Fibroblast of lung (primary cell): ENCODE results near the gene NT5DC1. TPM values are rescaled to one million over a fixed set of nuclear protein-coding genes. Genes with fewer than 3 reads are reported as not detected.
A peak's percentile ranks its signal among the peaks of the same experiment; 100 is the strongest.

Source experiments
- DNase-seq, 2 donors: peaks; one replicate each; pipeline versions ENCODE4 v3.0.0 to v3.0.0-alpha.2; 2010; ENCODE audit warnings: low read depth in 2 of 2
- H2AFZ ChIP-seq: 2 replicates; pipeline ENCODE4 v1.5.1; 2012; ENCODE audit warnings: low read length, control low read depth, inconsistent platforms
- H3K27ac ChIP-seq: 2 replicates; pipeline ENCODE4 v1.5.1; 2011; ENCODE audit warnings: low read length, control low read depth; ENCODE audit not compliant: insufficient read depth
- H3K27me3 ChIP-seq: 2 replicates; pipeline ENCODE4 v1.5.1; 2011; ENCODE audit warnings: mild to moderate bottlenecking, low read length; ENCODE audit not compliant: control insufficient read depth, insufficient read depth
- H3K36me3 ChIP-seq: 2 replicates; pipeline ENCODE4 v1.5.1; 2011; ENCODE audit warnings: low read length; ENCODE audit not compliant: control insufficient read depth, insufficient read depth
- H3K4me1 ChIP-seq: 2 replicates; pipeline ENCODE4 v1.5.1; 2011; ENCODE audit warnings: low read length; ENCODE audit not compliant: control insufficient read depth, insufficient read depth; ENCODE audit errors: extremely low read depth
- H3K4me2 ChIP-seq: 2 replicates; pipeline ENCODE4 v1.5.1; 2011; ENCODE audit warnings: low read length, control low read depth; ENCODE audit not compliant: insufficient read depth; ENCODE audit errors: extremely low read depth
- H3K4me3 ChIP-seq, 4 experiments: fragments of 200-600 bp in 1 of 4; sonication (generic) in 1 of 4; replicated peaks in 1 of 4; 2 replicates each; pipeline ENCODE4 v1.5.1; 2011 to 2016; ENCODE audit warnings: low read length in 4 of 4, low read depth in 3 of 4, mild to moderate bottlenecking in 3 of 4, control low read depth in 2 of 4, inconsistent platforms in 1 of 4, mixed read lengths in 1 of 4; ENCODE audit not compliant: insufficient read depth in 1 of 4; ENCODE audit errors: control extremely low read depth in 1 of 4
- H3K79me2 ChIP-seq: 2 replicates; pipeline ENCODE4 v1.5.1; 2012; ENCODE audit warnings: mild to moderate bottlenecking, low read length, inconsistent platforms; ENCODE audit not compliant: control insufficient read depth, insufficient read depth
- H3K9ac ChIP-seq: 2 replicates; pipeline ENCODE4 v1.5.1; 2011; ENCODE audit warnings: mild to moderate bottlenecking, low read length, control low read depth; ENCODE audit not compliant: insufficient read depth
- H3K9me3 ChIP-seq: 2 replicates; pipeline ENCODE4 v1.5.1; 2012; ENCODE audit warnings: low read depth, low read length; ENCODE audit not compliant: control insufficient read depth, insufficient read depth
- H4K20me1 ChIP-seq: 2 replicates; pipeline ENCODE4 v1.5.1; 2011; ENCODE audit warnings: low read length; ENCODE audit not compliant: control insufficient read depth, insufficient read depth; ENCODE audit errors: extremely low read depth
- EZH2 ChIP-seq: IDR thresholded peaks from 2 replicates; pipeline ENCODE4 v1.5.1; 2012; ENCODE audit warnings: low read length, control low read depth, mild to moderate bottlenecking; ENCODE audit errors: missing control alignments
- polyA plus RNA-seq, 2 donors: library from polyadenylated mRNA; depleted of rRNA in 1 of 2; stranded (reverse) in 1 of 2; unstranded in 1 of 2; fragments of >200 nt; gene quantifications; 2 replicates each; pipeline ENCODE4 v1.2.1, GENCODE V29; 2011 to 2012; ENCODE audit warnings: missing spikeins in 1 of 2
- total RNA-seq: library from RNA; depleted of rRNA; stranded (reverse); fragments of >200 nt; gene quantifications from 2 replicates; pipeline ENCODE4 v1.2.1, GENCODE V29; 2014
- TF ChIP-seq, protein P1 (sequence below), 2 donors: IDR thresholded peaks in 1 of 2; conservative IDR thresholded peaks in 1 of 2; 1 replicate in 1 of 2; 2 replicates in 1 of 2; pipeline ENCODE4 v1.5.1; 2011 to 2012; ENCODE audit warnings: low read length in 2 of 2, control low read depth in 1 of 2, inconsistent platforms in 1 of 2, low read depth in 1 of 2, mild to moderate bottlenecking in 1 of 2

NT5DC1 gene
- total and polyA plus RNA-seq, 2 donors (not counting 1 experiment from before 2014, with no cell fraction given): 8.1 to 17.9 TPM

DNA sequence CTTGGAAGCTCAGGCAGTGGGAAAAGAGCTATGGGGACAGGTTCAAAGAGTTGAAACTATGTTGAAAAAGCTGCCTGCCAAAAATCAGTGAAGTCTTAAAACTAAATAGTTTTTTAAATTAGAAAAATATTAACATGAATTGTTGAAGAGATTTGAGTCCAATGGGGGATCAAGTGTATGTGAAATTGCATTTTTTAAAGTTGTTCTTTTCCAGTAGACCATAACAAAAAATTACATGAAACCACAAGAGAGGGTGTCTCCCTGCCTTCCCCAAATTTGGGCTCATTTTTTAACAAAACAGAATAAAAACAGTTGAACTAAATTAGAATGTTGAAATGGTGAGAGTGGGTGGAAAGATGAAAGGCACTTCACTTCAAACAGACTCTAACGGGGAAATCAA lies 56.7 kb downstream of the NT5DC1 start:
- Histone ChIP-seq H3K4me1 (no peaks in the 10 kb centered on the region), H3K27ac (no peak overlapping the region), H4K20me1 (no peaks in the 10 kb centered on the region), H3K79me2 (no peaks in the 10 kb centered on the region), H3K4me3 (peak overlapping the region in 1 of 4 experiments; percentile 20), H2AFZ (no peak overlapping the region), H3K4me2 (no peak overlapping the region), H3K9ac (no peak overlapping the region), H3K9me3 (no peaks in the 10 kb centered on the region), H3K36me3 (no peaks in the 10 kb centered on the region), H3K27me3 (no peaks in the 10 kb centered on the region)
- TF ChIP-seq, protein P1, sequence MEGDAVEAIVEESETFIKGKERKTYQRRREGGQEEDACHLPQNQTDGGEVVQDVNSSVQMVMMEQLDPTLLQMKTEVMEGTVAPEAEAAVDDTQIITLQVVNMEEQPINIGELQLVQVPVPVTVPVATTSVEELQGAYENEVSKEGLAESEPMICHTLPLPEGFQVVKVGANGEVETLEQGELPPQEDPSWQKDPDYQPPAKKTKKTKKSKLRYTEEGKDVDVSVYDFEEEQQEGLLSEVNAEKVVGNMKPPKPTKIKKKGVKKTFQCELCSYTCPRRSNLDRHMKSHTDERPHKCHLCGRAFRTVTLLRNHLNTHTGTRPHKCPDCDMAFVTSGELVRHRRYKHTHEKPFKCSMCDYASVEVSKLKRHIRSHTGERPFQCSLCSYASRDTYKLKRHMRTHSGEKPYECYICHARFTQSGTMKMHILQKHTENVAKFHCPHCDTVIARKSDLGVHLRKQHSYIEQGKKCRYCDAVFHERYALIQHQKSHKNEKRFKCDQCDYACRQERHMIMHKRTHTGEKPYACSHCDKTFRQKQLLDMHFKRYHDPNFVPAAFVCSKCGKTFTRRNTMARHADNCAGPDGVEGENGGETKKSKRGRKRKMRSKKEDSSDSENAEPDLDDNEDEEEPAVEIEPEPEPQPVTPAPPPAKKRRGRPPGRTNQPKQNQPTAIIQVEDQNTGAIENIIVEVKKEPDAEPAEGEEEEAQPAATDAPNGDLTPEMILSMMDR (conservative IDR thresholded peaks at IDR 0.05 in 1 of 2, IDR thresholded peaks at IDR 0.05 in 1 of 2; ENCODE audit: low read depth in 1 of 2, low read length in 2 of 2): no peak
- TF ChIP-seq EZH2: no peak
- no peak for DNase-seq

DNA sequence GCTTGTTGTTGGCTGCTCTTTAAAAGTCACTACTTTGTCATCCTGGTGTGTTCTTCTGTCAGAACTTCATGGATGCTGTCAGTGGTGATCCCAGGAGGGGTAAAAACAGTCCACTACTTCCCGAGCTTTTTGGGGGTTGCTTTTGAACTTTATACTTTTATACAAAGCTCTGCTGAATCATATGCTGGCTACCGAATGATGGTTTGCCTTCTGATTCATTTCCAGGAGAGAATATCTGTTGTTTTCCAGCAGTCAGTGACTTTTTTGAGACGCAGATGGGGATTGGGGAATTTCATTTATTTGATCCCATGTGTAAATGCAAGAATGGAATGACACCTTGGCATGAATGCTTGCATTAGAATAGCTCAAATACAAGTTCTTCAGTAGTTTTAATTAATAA lies 58.0 kb downstream of the NT5DC1 start:
- Histone ChIP-seq H3K9ac (no peak overlapping the region), H4K20me1 (no peaks in the 10 kb centered on the region), H3K4me2 (no peak overlapping the region), H3K4me1 (no peaks in the 10 kb centered on the region), H3K4me3 (peak overlapping the region in 1 of 4 experiments; percentile 21), H2AFZ (no peak overlapping the region), H3K27ac (no peak overlapping the region), H3K27me3 (no peaks in the 10 kb centered on the region), H3K36me3 (no peaks in the 10 kb centered on the region), H3K9me3 (no peaks in the 10 kb centered on the region), H3K79me2 (no peaks in the 10 kb centered on the region)
- peak; percentile 2 to 72 for DNase-seq
- no peak for TF ChIP-seq EZH2
- TF ChIP-seq, protein P1 (conservative IDR thresholded peaks at IDR 0.05 in 1 of 2, IDR thresholded peaks at IDR 0.05 in 1 of 2; ENCODE audit: low read depth in 1 of 2, low read length in 2 of 2): no peak

DNA sequence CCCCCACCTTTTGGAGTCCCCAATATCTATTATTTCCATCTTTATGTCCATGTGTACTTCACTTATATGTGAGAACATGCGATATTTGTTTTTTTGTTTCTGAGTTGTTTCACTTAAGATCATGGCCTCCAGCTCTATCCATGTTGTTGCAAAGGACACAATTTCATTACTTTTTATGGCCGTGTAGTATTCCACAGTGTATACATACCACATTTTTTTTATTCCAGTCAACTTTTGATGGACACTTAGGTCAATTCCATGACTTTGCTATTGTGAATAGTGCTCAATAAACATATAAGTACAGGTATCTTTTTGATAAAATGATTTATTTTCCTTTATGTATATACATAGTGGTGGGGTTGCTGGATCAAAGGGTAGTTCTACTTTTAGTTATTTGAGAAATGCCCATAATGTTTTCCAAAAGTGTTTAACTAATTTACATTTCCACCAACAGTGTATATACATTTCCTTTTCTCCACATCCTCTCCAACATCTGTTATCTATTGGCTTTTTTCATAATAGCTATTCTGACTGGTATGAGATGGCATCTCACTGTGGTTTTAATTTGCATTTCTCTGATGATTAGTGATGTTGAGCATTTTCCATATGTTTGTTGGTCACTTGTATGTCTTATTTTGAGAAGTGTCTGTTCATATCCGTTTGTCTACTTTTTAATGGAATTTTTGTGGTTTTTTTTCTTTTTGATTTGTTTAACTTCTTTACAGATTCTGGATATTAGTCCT lies 59.3 kb downstream of the NT5DC1 start:
- Histone ChIP-seq H3K27ac (no peak overlapping the region), H2AFZ (no peak overlapping the region), H3K36me3 (no peaks in the 10 kb centered on the region), H3K4me3 (no peak overlapping the region), H3K9me3 (no peaks in the 10 kb centered on the region), H3K79me2 (no peaks in the 10 kb centered on the region), H4K20me1 (no peaks in the 10 kb centered on the region), H3K4me1 (no peaks in the 10 kb centered on the region), H3K27me3 (no peaks in the 10 kb centered on the region), H3K9ac (no peak overlapping the region), H3K4me2 (no peak overlapping the region)
- peak in 1 of 2 donors; percentile 70 for DNase-seq
- TF ChIP-seq EZH2: no peak
- TF ChIP-seq, protein P1 (conservative IDR thresholded peaks at IDR 0.05 in 1 of 2, IDR thresholded peaks at IDR 0.05 in 1 of 2; ENCODE audit: low read depth in 1 of 2, low read length in 2 of 2): no peak
